Stimulated activated CD4-positive, alpha-beta T cell treated with anti-CD3 and anti-CD28 coated beads, Interleukin-15, amount 100 ng/mL, for 48 hours (primary cell): ENCODE data around the gene MGAT4C.

Experiments used
- DNase-seq, 2 donors: peaks; one replicate each; pipeline ENCODE4 v3.0.0-alpha.2; 2020; ENCODE audit warnings: low read depth in 2 of 2

The MGAT4C gene

DNA sequence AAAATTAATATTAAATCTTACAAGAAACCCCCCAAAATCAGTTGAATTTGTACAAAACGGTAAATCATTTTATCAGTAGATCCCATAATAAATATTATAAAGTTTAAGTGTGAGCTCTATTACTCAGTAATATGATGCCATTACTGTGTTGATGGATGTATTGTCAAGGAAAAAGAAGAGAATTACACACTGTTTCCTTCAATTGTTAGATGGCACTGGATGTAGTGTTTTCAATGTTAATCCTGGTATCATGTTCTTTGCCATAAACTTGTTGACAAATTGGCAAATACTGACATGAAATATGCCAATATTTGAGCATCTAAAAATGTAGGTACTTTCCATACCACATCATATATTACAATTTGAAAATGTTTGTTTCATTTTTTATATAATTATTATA, 280.5 kb downstream of the MGAT4C start:
- DNase-seq = no peak

DNA sequence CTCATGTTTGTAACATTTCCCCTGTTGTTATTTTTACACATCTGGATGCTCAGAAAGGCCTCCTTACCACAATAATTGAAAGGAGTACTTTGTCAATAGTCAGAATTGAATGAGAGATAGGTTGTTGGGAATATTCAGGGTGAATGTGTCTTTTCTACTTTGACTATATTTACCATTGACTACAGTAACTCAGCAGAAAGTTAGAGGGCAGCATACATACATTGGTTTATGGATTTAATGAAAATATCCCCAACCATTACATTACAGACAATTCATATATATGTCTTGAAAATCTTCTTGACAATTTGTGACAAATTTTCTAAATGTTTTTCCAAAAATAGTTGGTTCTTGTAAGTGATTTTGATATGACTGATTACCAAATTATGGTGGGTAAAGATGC, 284.4 kb downstream of the MGAT4C start:
- no peak for DNase-seq

- no peak for DNase-seq
Observed at GRCh38 chr12:85968606-85969005, 287.6 kb downstream of the MGAT4C start.

DNA sequence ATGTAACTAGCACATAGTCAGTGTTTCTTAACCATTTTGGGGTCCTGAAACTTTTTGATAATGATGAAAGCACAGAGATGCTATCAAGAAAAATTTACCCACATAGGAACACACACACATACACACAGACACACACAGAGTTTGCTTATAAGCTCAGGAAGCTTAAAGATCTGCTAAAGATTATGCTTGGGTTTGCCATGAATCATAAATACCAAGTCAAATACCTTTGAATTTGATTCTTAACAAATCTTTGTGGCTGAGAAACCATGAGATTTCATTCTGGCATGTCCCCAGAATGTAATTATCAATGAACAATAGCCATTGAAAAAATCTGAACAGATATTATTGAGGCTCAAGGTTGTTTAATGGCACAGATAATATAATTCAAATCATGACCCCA, 292.9 kb downstream of the MGAT4C start:
- DNase-seq = no peak

DNA sequence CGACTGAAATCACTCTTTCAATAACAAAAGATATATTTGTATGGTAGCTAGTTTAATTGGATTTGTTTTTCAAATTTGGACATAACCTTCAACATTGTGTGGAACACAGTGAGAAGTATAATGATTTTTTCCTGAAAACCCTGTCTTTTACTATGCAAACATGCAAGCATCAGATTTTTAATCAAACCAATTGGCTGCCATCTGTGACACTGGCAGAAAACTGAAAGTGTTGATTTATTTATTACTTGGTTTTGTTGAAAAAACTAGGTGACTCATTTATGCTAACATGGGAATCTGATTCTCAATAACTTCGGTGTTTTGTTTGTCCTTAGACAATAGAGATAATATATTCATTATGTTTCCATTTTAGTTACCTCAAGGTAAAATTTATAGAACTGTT, 300.1 kb downstream of the MGAT4C start:
- DNase-seq = no peak

DNA sequence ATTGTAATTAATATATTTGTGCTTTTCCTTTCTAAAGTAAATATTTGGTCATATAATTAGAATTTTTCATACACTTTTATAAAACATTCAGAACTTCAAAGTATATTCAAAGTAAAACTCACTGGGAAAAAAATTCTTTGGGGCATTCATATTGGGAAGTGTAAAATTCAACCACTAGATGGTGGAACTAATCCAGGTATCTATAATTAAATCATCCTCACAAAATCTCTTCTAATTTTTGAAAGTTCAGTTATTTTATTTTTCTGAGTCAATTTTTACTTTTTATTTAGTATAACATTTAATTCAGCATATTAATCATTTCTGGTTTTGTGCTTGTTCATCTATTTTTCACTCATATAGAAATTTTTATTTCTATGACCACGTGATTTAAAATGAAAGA, 301.1 kb downstream of the MGAT4C start:
- DNase-seq = no peak

GRCh38 chr12:85951823-85952222, 304.4 kb downstream of the MGAT4C start:
- DNase-seq = no peak

GRCh38 chr12:85949253-85949652, 306.9 kb downstream of the MGAT4C start:
- DNase-seq = no peak

GRCh38 chr12:85948340-85948739, 307.9 kb downstream of the MGAT4C start:
- DNase-seq = no peak

DNA sequence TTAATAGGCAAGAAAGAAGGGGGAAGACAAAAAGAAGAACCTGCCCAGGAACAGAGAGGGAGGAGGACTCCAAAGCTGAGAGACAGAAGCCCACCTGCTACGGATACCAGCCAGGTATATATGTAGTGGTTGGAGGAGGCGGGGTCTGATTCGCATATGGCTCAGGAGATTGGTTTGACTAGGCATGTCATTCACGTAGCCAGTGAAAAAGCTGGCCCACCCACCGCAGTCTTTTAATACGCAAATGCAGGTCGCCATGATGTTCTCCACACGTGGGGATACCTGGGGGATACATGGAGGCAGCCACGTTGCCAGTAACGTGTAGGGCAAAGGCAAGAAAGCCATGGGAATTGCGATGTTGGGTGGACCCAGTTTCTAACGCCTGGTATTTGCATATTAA, 308.9 kb downstream of the MGAT4C start:
- no peak for DNase-seq

DNA sequence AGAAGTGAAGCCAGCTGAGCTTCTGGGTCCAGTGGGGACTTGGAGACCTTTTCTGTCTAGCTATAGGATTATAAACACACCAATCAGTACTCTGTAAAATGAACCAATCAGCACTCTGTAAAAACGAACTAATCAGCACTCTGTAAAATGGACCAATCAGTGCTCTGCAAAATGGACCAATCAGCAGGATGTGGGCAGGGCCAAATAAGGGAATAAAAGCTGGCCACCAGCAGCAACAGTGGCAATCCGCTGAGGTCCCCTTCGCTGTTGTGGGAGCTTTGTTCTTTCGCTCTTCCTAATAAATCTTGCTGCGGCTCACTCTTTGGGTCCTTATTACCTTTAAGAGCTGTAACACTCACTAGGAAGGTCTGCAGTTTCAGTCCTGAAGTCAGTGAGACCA, 309.8 kb downstream of the MGAT4C start:
- DNase-seq = no peak

GRCh38 chr12:85927166-85927565, 329.0 kb downstream of the MGAT4C start:
- DNase-seq = no peak

GRCh38 chr12:85923767-85924331, 332.3 kb downstream of the MGAT4C start:
- DNase-seq = no peak

DNA sequence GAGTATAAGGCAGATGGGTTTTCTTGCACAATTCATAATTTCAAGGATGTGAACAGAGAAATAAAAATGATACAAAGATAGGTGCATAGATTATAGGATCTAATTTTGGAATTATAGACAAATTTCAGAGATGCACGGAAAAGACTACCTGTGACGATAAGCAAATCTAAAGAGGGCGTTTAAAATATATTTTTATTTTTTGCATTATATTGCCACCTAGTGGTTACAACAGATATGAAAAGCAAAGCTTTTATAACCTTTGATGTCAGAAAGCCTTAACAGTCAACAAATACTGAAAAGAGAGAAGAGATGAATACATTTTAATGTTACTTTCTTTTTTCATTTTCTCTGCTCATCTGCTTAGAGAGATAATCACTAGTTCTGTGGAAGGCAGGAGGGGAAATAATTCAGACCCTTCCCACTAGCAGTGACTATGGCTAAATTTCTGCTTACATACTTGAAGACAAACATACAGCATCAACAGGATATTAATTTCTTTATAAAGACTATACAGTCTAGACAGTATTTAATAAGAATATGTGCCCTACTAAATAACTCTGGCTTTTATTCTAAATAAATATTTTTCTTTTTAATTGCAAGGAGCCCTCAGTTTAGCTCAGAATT, 335.8 kb downstream of the MGAT4C start:
- no peak for DNase-seq
